SU-DHL-6 (cell line): ENCODE results near the gene PSORS1C1.

Experiments used
- H2AFZ ChIP-seq: fragments of 200-600 bp; sonication (generic); 2 replicates; pipeline ENCODE4 v1.6.1; 2014; ENCODE audit warnings: low read depth, mild to moderate bottlenecking, moderate library complexity, mixed read lengths, antibody characterized with exemption, low read length; ENCODE audit not compliant: severe bottlenecking
- H3F3A ChIP-seq: fragments of 200-600 bp; shearing (Covaris generic); 2 replicates; pipeline ENCODE4 v1.6.0; 2016; ENCODE audit warnings: antibody characterized with exemption, mild to moderate bottlenecking; ENCODE audit not compliant: insufficient read depth
- H3K27ac ChIP-seq: fragments of 200-600 bp; sonication (generic); 2 replicates; pipeline ENCODE4 v1.5.1; 2016; ENCODE audit warnings: low read depth, mild to moderate bottlenecking, low read length, moderate library complexity, mixed read lengths
- H3K27me3 ChIP-seq: fragments of 200-600 bp; sonication (generic), shearing (Covaris generic); 2 replicates; pipeline ENCODE4 v1.6.0; 2014; ENCODE audit warnings: mild to moderate bottlenecking, low read length
- H3K36me3 ChIP-seq: fragments of 200-600 bp; sonication (generic); 2 replicates; pipeline ENCODE4 v1.6.1; 2014; ENCODE audit warnings: mild to moderate bottlenecking, low read length, mixed read lengths
- H3K4me2 ChIP-seq: fragments of 300-600, 200-600 bp; shearing (Covaris generic), sonication (generic); 2 replicates; pipeline ENCODE4 v1.6.0; 2014; ENCODE audit warnings: low read length, low read depth, mild to moderate bottlenecking; ENCODE audit not compliant: poor library complexity, severe bottlenecking
- H3K4me3 ChIP-seq: fragments of 200-600 bp; sonication (generic); 2 replicates; pipeline ENCODE4 v1.5.1; 2014; ENCODE audit warnings: antibody characterized with exemption, low read length, mild to moderate bottlenecking, mixed read lengths; ENCODE audit not compliant: insufficient read depth, poor library complexity, severe bottlenecking
- H3K79me2 ChIP-seq: fragments of 200-600 bp; sonication (generic); 2 replicates; pipeline ENCODE4 v1.6.1; 2014; ENCODE audit warnings: mild to moderate bottlenecking, low read length, moderate library complexity; ENCODE audit not compliant: insufficient read depth
- H3K9ac ChIP-seq: fragments of 200-600 bp; sonication (generic); 2 replicates; pipeline ENCODE4 v1.7.0; 2014; ENCODE audit warnings: mild to moderate bottlenecking, low read length
- H3K9me2 ChIP-seq: fragments of 200-600 bp; sonication (generic); replicated peaks from 2 replicates; pipeline ENCODE4 v1.6.1; 2014; ENCODE audit warnings: low read length; ENCODE audit not compliant: insufficient read depth
- H3K9me3 ChIP-seq: fragments of 200-600 bp; sonication (generic); 2 replicates; pipeline ENCODE4 v1.6.1; 2014; ENCODE audit warnings: low read length, mixed read lengths; ENCODE audit not compliant: insufficient read depth
- H4K20me1 ChIP-seq: fragments of 200-600 bp; sonication (generic); 2 replicates; pipeline ENCODE4 v1.6.1; 2014; ENCODE audit warnings: low read depth, mild to moderate bottlenecking, antibody characterized with exemption, low read length, moderate library complexity, mixed read lengths
- CTCF ChIP-seq: fragments of 200-600 bp; sonication (generic); IDR thresholded peaks from one replicate; pipeline ENCODE4 v1.5.1; 2017; ENCODE audit warnings: antibody characterized with exemption, mild to moderate bottlenecking, low read length, moderate library complexity; ENCODE audit not compliant: insufficient read depth, poor library complexity, severe bottlenecking
- EZH2phosphoT487 ChIP-seq: fragments of 200-600 bp; sonication (generic), shearing (Covaris generic); conservative IDR thresholded peaks from 2 replicates; pipeline ENCODE4 v1.6.1; 2018; ENCODE audit warnings: mild to moderate bottlenecking, antibody characterized with exemption, low read length, moderate library complexity, mixed read lengths

The PSORS1C1 gene

DNA sequence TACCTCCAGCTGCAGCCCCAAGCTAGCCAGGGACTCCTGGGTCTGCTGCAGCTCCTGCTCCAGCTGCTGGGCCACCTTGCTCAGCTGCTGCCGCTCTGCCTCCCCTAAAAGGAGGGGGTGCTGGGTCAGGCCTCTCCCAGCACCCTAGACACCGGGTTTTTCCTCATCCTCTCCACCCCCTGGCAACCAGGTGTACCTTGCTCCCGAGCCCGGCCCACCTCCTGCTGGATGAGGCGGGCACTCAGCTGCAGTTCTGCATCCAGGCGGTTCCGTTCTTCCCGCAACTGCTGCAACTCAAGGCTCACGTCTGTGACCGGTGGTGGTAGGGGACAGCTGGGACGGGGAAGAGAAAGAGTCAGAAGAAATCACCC is 30.4 kb downstream of the PSORS1C1 start:
- Histone ChIP-seq H3K9me2 (no peaks in the 10 kb centered on the region), H3K79me2 (no peaks in the 10 kb centered on the region), H3K4me2 (no peak overlapping the region), H3F3A (no peaks in the 10 kb centered on the region), H3K36me3 (no peaks in the 10 kb centered on the region), H3K9ac (no peak overlapping the region), H4K20me1 (no peaks in the 10 kb centered on the region), H3K4me3 (no peak overlapping the region), H2AFZ (no peak overlapping the region), H3K27me3 (no peaks in the 10 kb centered on the region), H3K9me3 (no peaks in the 10 kb centered on the region), H3K27ac (no peak overlapping the region)
- TF ChIP-seq CTCF (no peak), EZH2phosphoT487 (no peak)

DNA sequence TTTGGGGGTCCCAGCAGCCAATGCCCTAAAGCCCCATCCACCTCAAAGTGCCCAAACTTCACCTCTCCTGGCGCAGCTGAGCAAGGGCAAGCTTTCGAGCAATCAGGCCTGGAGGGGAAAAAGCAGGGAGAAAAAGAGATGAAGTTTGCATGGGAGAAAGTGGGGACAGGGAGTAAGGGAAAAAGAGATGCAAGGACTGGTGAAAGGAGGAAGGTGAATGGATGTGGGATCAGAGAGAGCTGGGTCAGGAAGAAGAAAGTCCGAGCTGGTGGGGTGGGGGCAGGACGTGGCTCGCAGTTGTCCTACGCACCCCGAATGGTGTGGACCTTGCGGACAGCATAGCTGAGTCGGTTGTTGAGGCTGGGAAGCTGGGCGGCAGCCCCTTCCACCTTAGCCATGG is 30.8 kb downstream of the PSORS1C1 start:
- Histone ChIP-seq H4K20me1 (no peaks in the 10 kb centered on the region), H3K27ac (no peak overlapping the region), H2AFZ (no peak overlapping the region), H3K36me3 (no peaks in the 10 kb centered on the region), H3F3A (no peaks in the 10 kb centered on the region), H3K4me2 (no peak overlapping the region), H3K79me2 (no peaks in the 10 kb centered on the region), H3K9me3 (no peaks in the 10 kb centered on the region), H3K27me3 (no peaks in the 10 kb centered on the region), H3K9ac (no peak overlapping the region), H3K4me3 (no peak overlapping the region), H3K9me2 (no peaks in the 10 kb centered on the region)
- TF ChIP-seq EZH2phosphoT487, result no peak
- no peak for TF ChIP-seq CTCF

- Histone ChIP-seq H2AFZ (no peak overlapping the region), H3F3A (no peaks in the 10 kb centered on the region), H3K79me2 (no peaks in the 10 kb centered on the region), H3K9me2 (no peaks in the 10 kb centered on the region), H3K4me3 (no peak overlapping the region), H3K27ac (no peak overlapping the region), H3K4me2 (no peak overlapping the region), H3K36me3 (peaks cover 4% of the 10 kb centered on the region; the same call in 1 of the 2 replicates), H3K9ac (no peak overlapping the region), H3K27me3 (no peaks in the 10 kb centered on the region), H3K9me3 (no peaks in the 10 kb centered on the region), H4K20me1 (no peaks in the 10 kb centered on the region)
- TF ChIP-seq CTCF, result no peak
- TF ChIP-seq EZH2phosphoT487, result no peak
These were observed 35.3 kb downstream of the PSORS1C1 start for GRCh38 chr6:31149827-31150447.
